ENCODE data around the gene IFITM5.
"Not testable (repeated sequence)": the region's sequence is repeated elsewhere in the genome, so short reads cannot be mapped to it uniquely, and the experiment has no call there.

The IFITM5 gene

GRCh38 chr11:328516-329100 is 29.3 kb upstream of the IFITM5 start:
- in situ Hi-C loops (cut with MboI; ENCODE audit: low sequenced_read_pairs) = not testable (repeated sequence)

- in situ Hi-C loops (cut with MboI; ENCODE audit: low sequenced_read_pairs) = no loop called here
These were observed 28.7 kb upstream of the IFITM5 start for GRCh38 chr11:328012-328411.

- in situ Hi-C loops (cut with MboI; ENCODE audit: low sequenced_read_pairs) = no loop called here
These were observed 28.2 kb upstream of the IFITM5 start for GRCh38 chr11:327581-327923.

GRCh38 chr11:326842-327580 is 27.7 kb upstream of the IFITM5 start:
- in situ Hi-C loops (cut with MboI; ENCODE audit: low sequenced_read_pairs) = no loop called here

GRCh38 chr11:326592-326841 is 27.2 kb upstream of the IFITM5 start:
- in situ Hi-C loops (cut with MboI; ENCODE audit: low sequenced_read_pairs) = no loop called here

- in situ Hi-C loops (cut with MboI; ENCODE audit: low sequenced_read_pairs) = no loop called here
These were observed 26.7 kb upstream of the IFITM5 start for GRCh38 chr11:325796-326591.

- in situ Hi-C loops (cut with MboI; ENCODE audit: low sequenced_read_pairs) = not testable (repeated sequence)
These were observed 25.5 kb upstream of the IFITM5 start for GRCh38 chr11:324593-325517.

- in situ Hi-C loops (cut with MboI; ENCODE audit: low sequenced_read_pairs) = no loop called here
These were observed 24.8 kb upstream of the IFITM5 start for GRCh38 chr11:324156-324555.

GRCh38 chr11:319888-320273 is 20.6 kb upstream of the IFITM5 start:
- in situ Hi-C loops (cut with MboI; ENCODE audit: low sequenced_read_pairs) = not testable (repeated sequence)

- in situ Hi-C loops (cut with MboI; ENCODE audit: low sequenced_read_pairs) = not testable (repeated sequence)
These were observed 20.0 kb upstream of the IFITM5 start for GRCh38 chr11:319121-319887.

- in situ Hi-C loops (cut with MboI; ENCODE audit: low sequenced_read_pairs) = not testable (repeated sequence)
These were observed 19.2 kb upstream of the IFITM5 start for GRCh38 chr11:318405-319120.

- in situ Hi-C loops (cut with MboI; ENCODE audit: low sequenced_read_pairs) = not testable (repeated sequence)
These were observed 18.5 kb upstream of the IFITM5 start for GRCh38 chr11:317668-318404.

- in situ Hi-C loops (cut with MboI; ENCODE audit: low sequenced_read_pairs) = no loop called here
These were observed 17.6 kb upstream of the IFITM5 start for GRCh38 chr11:316891-317301.

GRCh38 chr11:316031-316701 is 16.8 kb upstream of the IFITM5 start:
- in situ Hi-C loops (cut with MboI; ENCODE audit: low sequenced_read_pairs) = no loop called here

- in situ Hi-C loops (cut with MboI; ENCODE audit: low sequenced_read_pairs) = no loop called here
These were observed 16.2 kb upstream of the IFITM5 start for GRCh38 chr11:315516-315994.

- in situ Hi-C loops (cut with MboI; ENCODE audit: low sequenced_read_pairs) = no loop called here
These were observed 15.7 kb upstream of the IFITM5 start for GRCh38 chr11:315051-315481.

- in situ Hi-C loops (cut with MboI; ENCODE audit: low sequenced_read_pairs) = not testable (repeated sequence)
These were observed 15.2 kb upstream of the IFITM5 start for GRCh38 chr11:314554-314875.

- in situ Hi-C loops (cut with MboI; ENCODE audit: low sequenced_read_pairs) = no loop called here
These were observed 14.6 kb upstream of the IFITM5 start, which contains the start of gene IFITM1 for GRCh38 chr11:313787-314553. IFITM1 (plus strand) TSS chr11:314040; CDS start chr11:314171, 131 bp downstream.

Measured in hTERT RPE-1 (cell line).